Stimulated activated CD4-positive, alpha-beta T cell treated with anti-CD3 and anti-CD28 coated beads, Interleukin-2, amount 100 ng/mL, for 4 hours (primary cell): Measurements from ENCODE around the gene NTM.

Source experiments
- DNase-seq: peaks from one replicate; pipeline ENCODE4 v3.0.0-alpha.2; 2020; ENCODE audit warnings: low read depth

Gene NTM

DNA sequence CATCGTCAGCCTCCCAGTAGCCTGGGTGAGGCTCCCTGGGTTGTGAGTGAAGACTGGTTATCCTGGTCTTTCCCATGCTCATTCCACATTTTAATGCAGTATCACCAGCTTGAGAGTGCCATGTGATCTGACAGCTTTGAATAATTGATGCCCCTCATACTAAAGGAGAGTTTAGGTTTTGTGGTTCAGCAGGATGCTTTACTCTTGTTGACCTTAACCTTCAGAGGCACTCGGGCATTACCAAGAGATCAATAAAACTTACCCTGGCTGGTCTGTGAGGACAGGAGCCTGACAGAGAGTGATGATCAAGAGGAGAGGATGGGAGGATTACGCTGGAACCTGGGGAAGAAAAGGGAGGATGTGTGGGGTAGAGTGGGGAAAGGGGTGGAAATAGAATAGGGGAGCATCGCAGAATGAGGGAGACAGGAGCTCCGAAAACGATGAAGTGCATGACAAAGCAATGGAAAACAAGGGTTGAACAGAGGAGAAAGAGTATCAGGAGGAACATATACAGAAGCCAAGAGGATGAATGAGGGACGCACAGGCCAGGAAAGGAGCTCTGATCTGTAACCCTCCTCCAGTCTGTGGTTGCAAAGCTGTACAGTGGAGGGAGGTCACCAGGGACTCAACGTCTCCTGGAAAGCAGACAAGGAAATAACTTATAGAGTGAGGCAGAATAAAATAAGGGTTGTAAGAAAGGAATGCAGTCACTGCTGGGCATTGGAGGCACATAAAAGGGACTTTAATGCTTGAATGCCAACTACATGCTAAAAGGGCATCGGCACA is 594.5 kb downstream of the NTM start:
- DNase-seq = no peak

DNA sequence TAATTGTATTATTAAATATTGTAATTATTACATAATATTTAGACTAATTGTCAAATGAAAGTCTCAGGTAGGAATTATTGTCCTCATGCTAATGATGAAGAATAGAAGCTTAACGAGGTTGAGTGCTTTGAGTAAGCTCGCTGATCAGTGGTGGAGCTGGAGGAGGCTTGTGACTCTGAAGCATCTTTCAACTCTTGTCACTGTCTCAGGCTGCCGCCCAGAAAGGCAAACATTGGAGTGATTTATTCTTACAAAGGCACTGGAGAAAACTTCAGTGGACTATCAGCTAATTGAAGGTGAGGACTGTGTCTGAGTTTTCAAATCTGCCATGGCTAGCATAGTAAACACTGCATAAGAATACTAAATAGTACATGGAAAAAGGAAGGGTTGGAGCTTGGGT is 595.1 kb downstream of the NTM start:
- no peak for DNase-seq

- no peak for DNase-seq
Observed at GRCh38 chr11:131966667-131967066, 596.3 kb downstream of the NTM start.

DNA sequence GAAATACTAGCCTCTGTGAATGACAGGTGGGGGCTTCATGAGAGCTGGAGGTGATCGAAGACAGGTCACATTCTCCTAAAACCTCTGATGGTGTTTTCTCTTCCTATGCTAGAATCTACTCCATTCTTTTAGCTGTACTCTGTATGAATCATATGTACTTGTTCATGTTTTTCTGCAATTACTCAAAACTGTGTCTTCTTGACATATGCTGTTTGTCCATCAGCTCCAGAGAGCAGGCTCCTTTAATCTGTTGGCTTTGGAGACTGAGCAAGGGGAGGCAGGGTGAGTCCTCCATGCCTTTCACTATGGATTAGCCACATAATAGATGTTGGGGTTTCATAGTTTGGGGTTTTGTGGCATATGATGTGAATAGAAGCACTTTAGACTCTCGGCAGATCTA is 598.8 kb downstream of the NTM start:
- no peak for DNase-seq

DNA sequence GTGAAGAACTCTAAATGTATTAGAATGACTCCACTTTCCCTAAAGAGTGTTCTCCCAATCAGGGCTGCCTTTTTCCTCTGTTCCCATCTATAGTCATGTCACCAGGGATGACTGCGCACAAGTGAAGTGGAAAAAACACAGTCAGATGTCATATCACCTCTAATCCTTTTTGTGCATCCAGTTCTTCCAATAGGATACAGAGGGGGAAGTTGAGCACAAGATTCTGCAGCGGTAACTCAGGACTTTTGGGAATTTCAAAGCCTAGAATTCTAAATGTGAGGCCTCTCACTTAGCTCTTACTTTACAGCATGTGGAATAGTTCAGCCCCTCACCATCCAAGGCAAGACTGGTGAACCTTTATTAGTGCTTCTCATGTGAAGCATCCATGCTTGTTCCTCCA is 602.6 kb downstream of the NTM start:
- DNase-seq = no peak

- DNase-seq = no peak
Observed at GRCh38 chr11:131975619-131976018, 605.2 kb downstream of the NTM start.

DNA sequence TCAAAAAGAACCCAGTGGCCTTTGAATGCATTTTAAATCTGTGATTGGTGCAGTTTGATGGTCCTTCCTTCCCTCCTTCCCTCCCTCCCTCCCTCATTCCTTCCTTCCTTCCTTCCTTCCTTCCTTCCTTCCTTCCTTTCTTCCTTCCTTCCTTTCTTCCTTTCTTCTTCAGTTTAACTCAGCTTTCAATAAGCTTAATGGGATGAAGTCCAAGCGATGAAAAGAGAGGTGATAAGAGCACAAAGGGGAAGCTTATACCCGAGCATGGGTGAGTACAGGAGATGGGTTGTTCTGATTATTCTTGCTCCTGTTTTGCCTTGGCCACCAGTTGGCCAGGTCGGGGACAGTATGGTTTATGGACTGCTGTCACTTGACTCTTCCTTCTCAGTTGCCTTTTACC is 605.6 kb downstream of the NTM start:
- DNase-seq = no peak

- no peak for DNase-seq
Observed at GRCh38 chr11:131977231-131977630, 606.8 kb downstream of the NTM start.

DNA sequence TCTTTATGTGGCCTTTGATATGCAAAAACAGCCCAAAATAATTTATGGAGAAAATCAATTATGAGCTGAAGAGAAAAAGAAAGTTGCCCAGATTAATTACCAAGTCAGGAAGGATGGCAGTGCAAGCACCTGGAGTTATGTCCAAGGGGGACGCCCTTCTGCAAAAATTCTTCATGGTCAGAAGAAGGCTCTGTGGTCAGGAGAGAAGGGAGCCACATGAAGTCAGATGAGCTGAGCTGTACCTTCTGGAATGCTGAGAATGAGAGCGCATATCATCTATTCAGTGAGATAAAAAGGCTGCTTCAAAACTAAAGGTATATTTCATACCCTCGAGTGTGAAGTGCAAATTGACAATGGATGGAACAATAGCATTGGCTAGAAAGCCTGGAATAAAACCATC is 607.4 kb downstream of the NTM start:
- no peak for DNase-seq

- no peak for DNase-seq
Observed at GRCh38 chr11:131978351-131978750, 607.9 kb downstream of the NTM start.

- no peak for DNase-seq
Observed at GRCh38 chr11:131979364-131979763, 608.9 kb downstream of the NTM start.

DNA sequence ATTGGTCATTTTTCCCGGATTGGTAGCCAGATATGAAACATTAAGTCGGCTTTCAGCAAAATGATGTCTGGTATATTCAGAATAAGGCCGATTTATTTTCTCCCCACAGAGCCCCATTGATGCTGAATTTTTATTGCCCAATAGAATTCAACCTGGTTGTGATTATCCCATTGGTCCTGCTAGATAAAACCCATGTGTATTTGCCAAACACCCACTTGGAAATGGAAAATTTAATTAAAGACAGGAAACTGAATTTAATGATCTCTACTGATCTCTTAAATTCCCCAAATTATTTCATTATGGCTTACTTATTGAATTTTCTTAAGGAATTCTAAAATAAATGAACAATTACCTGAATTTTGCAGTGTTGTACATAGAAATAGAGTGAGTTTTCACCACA is 609.8 kb downstream of the NTM start:
- DNase-seq = no peak

- no peak for DNase-seq
Observed at GRCh38 chr11:131980888-131981668, 610.7 kb downstream of the NTM start.

DNA sequence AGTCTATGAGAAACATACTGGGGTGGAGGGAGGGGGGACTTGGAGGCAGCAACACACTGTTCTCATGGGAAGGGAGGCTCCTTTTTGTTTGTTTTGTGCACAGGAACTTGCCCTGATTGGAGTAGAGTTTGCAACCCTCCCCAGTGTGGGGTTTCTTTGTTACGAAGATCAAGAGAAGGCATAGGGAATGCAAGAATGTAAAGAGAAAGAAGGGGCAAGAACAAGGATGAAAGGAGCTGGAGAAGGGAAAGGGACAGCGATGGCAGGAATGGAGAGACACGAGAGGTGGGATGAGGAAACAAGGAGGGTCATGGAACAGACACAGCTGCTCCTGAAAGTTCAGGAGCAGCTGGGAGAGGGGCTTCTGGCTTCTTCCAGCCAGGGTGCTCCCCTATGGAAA is 611.7 kb downstream of the NTM start:
- DNase-seq = no peak

DNA sequence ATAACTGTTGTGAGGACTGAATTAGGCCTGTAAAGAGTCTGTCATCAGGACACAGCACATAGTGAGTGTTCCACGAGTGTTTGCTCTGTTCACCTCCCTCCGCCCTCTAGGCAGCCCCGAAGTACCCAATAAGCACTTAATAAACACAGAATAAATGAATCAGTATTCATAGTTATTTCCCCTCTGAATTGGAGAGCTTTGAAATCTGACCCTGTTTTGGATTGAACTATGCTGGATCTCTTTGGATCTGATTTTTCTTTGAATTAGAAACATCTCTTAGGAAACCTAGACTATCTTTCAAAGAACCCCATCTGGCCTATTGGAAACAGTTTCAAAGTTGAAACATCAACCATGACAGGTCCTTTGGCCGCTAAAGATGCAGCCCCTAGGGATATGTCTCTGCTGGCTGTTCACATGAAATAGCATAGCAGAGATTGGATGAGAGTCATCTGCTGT is 615.5 kb downstream of the NTM start:
- no peak for DNase-seq

DNA sequence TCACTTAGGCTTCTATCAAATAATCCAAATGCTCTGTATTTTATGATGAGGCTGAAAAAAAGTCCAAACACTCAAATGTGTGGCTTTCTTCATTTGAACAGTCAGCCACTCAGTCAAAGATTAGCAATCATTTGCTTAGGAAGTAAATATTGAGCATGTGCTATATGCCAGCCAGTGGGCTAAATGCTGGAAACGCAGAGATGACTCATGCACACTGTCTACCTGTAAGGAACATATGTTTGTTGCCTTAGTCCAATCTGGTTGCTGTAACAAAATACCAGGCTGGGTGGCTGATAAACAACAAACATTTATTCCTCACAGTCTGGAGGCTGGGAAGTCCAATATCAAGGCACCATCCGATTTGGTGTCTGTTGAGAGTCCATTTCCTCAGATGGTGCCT is 617.3 kb downstream of the NTM start:
- no peak for DNase-seq

DNA sequence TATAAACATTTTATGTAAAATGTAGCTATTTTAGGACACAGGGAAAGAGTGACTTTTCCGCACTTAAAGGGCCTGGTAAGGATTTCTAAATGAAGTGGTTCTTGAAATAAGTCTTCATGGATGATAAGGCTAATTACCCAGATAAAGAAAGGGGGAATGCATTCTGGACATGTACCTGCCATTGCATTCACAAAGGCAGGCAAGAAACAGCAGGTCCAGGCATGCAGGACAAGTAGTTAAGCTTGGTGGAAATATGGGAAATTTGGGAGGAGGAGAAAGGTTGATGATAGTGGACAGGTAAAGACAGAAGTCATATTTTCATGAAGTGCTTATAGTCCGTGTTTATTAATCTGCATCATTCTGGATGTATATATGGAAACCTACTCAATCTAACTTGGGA is 621.2 kb downstream of the NTM start:
- DNase-seq = no peak

GRCh38 chr11:131993246-131993645 is 622.8 kb downstream of the NTM start:
- DNase-seq = no peak

DNA sequence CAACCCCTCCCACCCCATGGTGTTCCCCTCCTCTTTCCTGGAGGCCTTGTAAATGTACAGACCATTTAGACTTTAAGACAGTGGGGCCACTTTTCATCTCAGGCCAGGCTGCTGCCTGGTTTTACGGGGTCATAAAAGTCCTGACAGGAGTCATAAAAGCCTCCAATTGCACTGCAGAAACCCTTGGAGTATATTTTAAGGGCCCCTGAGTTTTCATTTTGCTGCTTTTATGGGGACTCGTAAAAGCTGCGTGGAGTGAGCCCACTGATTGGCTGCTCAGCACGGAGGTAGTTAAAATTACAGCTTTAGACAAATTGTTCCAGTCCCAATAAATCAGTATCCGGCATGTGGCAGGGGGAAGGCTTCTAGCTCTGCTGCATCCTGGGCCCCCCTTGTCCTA is 627.6 kb downstream of the NTM start:
- DNase-seq = no peak

GRCh38 chr11:131999084-131999483 is 628.7 kb downstream of the NTM start:
- DNase-seq = no peak

GRCh38 chr11:131999955-132000354 is 629.5 kb downstream of the NTM start:
- DNase-seq = no peak

- DNase-seq = no peak
Observed at GRCh38 chr11:132005887-132006286, 635.5 kb downstream of the NTM start.

DNA sequence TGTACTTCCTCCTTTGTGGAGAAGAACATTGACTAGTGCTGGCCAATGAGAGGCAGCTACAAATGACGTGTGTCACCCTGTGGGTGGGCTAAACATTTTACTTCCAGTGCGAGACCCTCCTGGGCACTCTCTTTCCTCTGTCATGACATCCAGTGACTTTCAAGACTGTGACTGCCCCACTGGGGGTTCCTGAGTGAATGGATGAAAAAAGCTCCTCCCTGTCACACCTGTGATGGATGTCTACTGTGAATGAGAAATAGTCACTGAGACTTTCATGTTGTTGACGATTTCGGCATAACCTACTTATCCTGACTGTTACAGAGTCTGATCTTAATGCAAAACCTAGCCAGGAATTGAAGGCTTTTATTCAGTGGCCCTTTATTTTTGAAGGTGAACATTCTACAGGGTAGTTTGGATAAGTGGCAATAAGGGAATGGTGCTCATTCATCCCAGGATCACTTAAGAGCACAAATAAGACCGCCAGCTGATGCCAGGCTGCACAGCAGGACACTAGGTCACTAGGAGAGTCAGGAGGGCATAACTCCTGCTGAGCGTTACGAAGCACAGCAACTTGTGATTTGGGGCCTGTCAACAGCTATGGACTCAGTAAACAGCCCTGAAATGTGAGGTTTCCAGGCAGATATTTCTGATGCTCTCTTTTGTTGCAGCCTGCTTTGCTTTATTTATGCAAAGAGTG is 636.6 kb downstream of the NTM start:
- no peak for DNase-seq
